CD4-positive, alpha-beta T cell treated with Interleukin-4 for 1 hour (primary cell): Measurements from ENCODE around the gene NR4A1.

Source experiments
- DNase-seq, 2 donors: peaks; one replicate each; pipeline ENCODE4 v3.0.0-alpha.2; 2020 to 2022

NR4A1 gene

GRCh38 chr12:52059582-52060497 is 8.6 kb downstream of the NR4A1 start:
- DNase-seq: peak; percentile 58 to 61

- DNase-seq: peak; percentile 22 to 42
These were observed 9.4 kb downstream of the NR4A1 start for GRCh38 chr12:52060498-52061177.

DNA sequence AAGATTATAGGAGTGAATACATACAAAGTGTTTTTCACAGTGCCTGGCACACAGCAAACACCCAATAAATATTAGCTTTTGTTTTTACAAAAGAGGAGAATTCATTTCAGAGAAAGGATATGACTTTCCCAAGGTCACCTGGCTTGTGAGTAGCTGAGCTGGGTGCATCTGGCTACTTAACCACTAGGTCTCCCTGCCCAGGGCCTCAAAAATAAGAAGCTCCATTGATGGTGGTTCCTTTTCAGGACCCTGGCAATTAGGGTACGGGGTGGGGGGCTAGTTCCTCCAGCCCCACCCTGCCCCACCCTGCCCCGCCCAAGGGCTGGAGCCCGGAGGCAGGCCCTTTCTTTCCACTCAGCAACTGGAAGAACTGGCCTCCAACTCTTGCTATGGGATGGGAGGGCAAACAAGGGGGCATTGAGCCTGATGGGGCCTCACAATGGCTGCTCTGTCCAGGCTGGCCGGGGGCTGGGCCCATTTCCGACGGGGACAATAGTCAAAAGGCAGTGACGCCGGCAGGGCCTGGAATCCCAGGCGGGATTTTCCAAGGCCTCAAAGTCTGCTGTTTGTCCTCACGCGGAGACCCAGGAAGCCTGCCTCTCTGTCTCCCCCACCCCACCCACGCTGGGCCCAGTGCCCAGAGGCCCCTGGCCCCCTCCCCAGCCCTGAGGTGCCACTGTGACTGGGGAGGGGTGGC is 10.4 kb downstream of the NR4A1 start:
- no peak for DNase-seq

- DNase-seq: no peak
These were observed 11.2 kb downstream of the NR4A1 start for GRCh38 chr12:52062167-52063081.

- no peak for DNase-seq
These were observed 12.1 kb downstream of the NR4A1 start for GRCh38 chr12:52063082-52063924.

DNA sequence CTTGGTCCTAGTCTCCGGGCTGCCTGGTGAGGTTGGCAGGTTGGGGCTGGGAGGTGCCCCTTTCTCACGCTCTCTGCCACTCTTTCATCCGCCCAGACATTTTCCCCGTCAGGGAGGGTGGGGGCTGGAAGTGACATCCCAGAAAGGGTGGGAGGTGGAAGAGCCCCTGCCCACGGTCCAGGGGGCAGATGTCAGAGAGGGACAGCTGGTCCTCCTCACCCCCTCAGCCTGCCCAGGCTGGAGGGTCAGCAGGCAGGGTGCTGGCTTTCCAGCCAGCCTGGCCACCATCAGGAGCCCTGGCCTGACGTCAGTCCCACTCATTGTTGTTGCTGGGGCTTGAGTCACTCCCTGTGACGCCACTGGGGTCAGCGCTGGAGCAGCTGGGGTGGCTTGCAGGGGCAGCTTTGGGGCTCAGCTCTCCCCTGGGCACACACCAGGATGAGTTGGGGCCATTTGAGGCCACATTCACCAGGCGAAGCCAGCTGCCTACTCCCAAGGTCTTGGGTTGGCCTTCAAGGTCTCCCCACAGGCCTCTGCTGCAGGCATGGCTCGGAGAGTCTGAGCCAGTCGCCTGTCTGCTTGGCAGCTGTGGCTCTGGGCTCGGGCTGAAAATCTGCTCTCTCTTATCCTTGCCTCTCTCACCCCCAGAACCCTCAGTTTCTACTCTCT is 12.9 kb downstream of the NR4A1 start:
- DNase-seq: no peak

DNA sequence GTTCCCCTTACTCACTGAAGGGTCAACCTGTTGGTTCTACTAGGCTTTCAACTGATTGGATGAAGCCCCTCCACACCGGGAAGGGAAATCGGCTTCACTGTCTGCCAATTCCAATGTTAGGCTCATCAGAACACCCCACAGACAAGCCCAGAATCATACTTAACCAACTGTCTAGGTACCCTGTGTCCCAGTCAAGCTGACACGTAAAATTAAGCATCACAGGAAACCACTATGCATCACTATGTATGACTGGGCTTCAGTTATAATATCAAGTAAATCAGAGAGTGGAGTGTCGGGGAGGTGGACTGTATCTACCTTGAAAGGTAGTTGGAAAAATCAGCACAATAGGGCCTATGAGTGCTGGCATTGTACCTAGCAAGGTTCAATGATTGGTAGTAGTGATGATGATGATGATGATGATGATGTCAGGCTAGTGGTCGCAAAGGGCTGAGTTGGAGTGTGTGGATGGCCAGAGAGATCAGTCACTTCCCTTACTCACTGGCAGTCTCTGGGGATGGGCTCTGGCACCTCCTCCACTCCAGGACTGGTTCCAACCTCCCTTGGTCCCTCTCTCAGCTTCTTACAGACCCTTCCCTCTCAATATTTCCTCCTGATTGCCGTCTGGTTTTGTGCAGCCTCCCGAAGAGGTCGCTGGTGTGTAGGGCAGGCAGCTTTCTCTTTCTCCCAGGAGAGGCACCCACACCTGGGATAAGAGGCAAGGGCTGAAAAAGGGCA is 15.3 kb downstream of the NR4A1 start:
- DNase-seq: no peak

DNA sequence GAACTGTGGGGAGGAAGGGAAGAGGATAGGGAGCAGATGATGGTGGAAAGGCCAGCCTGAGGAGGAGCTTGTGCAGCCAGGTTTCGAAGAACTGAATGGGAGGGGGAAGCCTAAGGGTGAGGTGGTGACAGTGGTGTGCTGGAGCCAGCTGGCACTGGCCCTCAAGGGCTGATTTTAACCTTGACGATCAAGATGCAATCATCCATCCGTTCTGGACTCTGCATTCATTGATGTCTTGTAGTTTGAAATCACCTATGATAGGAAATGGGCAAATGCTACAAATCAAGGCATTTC is 15.8 kb downstream of the NR4A1 start:
- DNase-seq: no peak

DNA sequence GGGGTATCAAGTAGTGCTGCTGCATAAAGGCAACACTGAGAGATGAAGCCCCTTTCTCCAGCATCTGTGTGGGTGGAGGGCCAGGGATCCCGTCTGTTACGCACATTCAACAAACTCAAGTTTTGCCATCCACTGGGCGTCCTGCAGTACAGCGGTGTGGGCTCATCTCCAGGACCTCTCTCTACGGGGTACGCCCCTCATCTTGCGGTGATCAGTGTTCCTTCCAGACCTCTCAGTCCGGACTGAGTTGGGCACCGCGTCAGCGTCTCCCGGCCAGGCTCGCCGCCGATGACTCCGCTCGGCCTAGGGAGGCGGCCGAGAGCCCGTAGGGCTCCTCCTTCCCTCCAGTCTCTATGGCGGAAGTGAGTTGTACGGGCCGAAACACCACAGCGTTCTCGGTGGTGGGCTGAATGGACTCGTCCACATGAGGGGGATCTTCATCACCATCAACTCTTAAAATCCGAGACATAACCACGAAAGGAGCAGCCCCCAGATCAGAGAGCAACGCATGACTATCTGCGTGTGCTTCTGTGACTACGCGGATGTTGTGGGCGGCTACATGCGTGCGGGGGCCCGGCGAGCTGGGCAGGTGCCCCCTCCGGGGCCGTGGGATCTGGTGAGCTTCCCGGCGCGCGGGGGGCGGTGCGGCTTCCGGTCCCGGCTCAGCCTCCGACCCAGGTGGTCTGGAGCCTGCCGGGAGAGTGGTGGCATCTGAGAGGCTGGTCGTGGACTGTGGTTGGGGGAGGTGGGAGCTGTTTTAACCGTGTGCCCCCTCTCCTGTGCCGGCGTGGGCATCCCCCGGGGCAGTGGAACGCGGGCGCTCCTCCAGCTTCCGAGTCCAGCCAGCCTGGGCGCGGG is 18.3 kb downstream of the NR4A1 start, which contains the start of gene ATG101:
TSS of gene ATG101 (plus strand) at position 652 of the 858 bp plus-strand sequence. CDS start 3,673 bp downstream, outside the sequence.
- peak; percentile 90 to 93 for DNase-seq

GRCh38 chr12:52070185-52070925 is 19.1 kb downstream of the NR4A1 start:
- DNase-seq: no peak

DNA sequence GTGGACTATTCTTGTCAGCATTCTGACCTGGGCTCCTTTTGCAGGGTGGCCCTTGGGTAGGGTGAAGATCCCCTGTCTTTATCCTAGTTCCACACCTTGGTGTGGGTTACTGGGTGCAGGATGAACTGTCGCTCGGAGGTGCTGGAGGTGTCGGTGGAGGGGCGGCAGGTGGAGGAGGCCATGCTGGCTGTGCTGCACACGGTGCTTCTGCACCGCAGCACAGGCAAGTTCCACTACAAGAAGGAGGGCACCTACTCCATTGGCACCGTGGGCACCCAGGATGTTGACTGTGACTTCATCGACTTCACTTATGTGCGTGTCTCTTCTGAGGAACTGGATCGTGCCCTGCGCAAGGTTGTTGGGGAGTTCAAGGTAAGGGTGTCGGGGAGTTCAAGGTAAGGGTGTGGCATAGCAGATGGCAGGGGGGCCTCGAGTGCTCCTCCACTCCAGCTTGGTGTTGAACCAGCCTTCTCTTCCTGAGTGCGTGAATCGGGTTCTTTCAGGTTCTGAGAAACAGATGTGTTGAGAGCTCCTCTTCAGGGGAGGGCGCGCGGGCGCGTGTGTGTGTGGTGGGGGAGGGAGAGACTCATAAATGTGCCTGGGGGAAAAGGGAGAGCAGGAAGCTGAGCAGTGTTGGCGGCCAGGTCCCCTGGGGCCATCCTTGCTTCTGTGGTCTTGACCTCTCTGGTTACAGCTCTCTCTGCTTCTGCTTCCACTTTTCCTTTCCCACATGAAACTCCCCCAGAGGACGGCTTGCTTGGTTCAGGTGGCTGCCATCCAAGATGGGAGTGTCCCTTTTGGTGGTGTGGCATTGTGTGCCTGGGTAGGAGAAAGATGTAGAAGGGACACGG is 22.5 kb downstream of the NR4A1 start:
- peak in 1 of 2 donors; percentile 33 for DNase-seq

DNA sequence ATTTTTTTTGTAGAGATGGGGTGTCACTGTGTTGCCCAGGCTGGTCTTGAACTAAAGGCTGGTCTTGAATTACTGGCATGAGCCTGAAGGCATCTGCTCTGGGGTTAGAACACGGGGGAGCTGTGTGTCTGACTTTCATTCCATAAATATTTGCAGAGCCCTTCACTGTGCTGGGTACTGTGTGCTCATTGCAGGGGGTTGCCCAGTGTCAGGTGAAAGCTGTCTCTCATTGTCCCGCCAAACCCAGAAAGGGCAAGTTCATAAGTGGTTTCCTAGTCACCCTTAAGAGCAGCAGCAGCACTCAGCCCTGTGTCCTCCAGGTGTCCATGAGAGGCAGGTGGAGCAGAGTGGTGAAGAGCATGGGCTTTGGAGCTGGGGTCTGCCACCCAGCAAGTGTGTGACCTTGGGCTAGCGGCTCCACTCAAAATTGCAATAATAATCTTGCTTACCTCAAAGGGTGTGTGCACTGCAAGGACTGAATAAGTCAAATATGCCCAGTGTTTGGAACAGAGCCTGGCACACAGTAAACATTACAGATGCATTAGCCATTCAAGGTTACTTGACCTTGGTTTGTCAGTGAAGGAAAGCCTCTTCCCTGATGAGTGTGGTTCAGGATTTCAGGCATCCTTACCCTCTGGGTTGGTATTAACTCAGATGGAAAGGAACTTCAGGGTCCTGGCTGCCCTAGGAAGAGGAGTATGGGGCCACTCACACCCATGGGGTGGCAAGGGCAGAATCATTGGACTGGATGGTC is 23.9 kb downstream of the NR4A1 start:
- no peak for DNase-seq

DNA sequence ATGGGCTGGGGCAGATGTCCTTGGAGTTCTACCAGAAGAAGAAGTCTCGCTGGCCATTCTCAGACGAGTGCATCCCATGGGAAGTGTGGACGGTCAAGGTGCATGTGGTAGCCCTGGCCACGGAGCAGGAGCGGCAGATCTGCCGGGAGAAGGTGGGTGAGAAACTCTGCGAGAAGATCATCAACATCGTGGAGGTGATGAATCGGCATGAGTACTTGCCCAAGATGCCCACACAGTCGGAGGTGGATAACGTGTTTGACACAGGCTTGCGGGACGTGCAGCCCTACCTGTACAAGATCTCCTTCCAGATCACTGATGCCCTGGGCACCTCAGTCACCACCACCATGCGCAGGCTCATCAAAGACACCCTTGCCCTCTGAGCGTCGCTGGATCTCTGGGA is 25.6 kb downstream of the NR4A1 start:
- no peak for DNase-seq

- no peak for DNase-seq
These were observed 27.0 kb downstream of the NR4A1 start for GRCh38 chr12:52078276-52078675.

- no peak for DNase-seq
These were observed 28.5 kb downstream of the NR4A1 start, which contains the start of gene SMIM41 for GRCh38 chr12:52079576-52080402. SMIM41 (plus strand) TSS chr12:52079704; CDS start chr12:52079780, 76 bp downstream.
